Endodermal cell (in vitro differentiated cells): ENCODE results near the gene MORC1. TPM values are rescaled to one million over a fixed set of nuclear protein-coding genes. Genes with fewer than 3 reads are reported as not detected.

Source experiments
- DNase-seq: peaks from one replicate; pipeline ENCODE4 v3.0.0-alpha.2; 2017
- H3K27ac ChIP-seq: 2 replicates; pipeline ENCODE4 v1.5.1; 2013; ENCODE audit warnings: mild to moderate bottlenecking, low read depth, low read length, moderate library complexity
- H3K27me3 ChIP-seq: 2 replicates; pipeline ENCODE4 v1.6.1; 2013; ENCODE audit warnings: mild to moderate bottlenecking, low read length, moderate library complexity; ENCODE audit not compliant: insufficient read depth, control insufficient read depth, poor library complexity, severe bottlenecking
- H3K36me3 ChIP-seq: 2 replicates; pipeline ENCODE4 v1.7.0; 2013; ENCODE audit warnings: mild to moderate bottlenecking, low read length, moderate library complexity; ENCODE audit not compliant: control insufficient read depth, insufficient read depth
- H3K4me1 ChIP-seq: one replicate; pipeline ENCODE4 v1.7.0; 2013; ENCODE audit warnings: low read length; ENCODE audit not compliant: control insufficient read depth, insufficient read depth
- H3K4me3 ChIP-seq: 2 replicates; pipeline ENCODE4 v1.5.1; 2013; ENCODE audit warnings: mild to moderate bottlenecking, low read length, moderate library complexity
- H3K9ac ChIP-seq: 2 replicates; pipeline ENCODE4 v1.6.1; 2013; ENCODE audit warnings: mild to moderate bottlenecking, low read length, moderate library complexity; ENCODE audit not compliant: poor library complexity, severe bottlenecking; ENCODE audit errors: extremely low read depth
- H3K9me3 ChIP-seq: 2 replicates; pipeline ENCODE4 v1.6.1; 2013; ENCODE audit warnings: mild to moderate bottlenecking, low read length, moderate library complexity; ENCODE audit not compliant: control insufficient read depth
- H3K27ac Mint-ChIP-seq: 2 replicates; pipeline ENCODE4 v1.8.0; 2020; ENCODE audit warnings: mixed read lengths
- H3K27me3 Mint-ChIP-seq: 2 replicates; pipeline ENCODE4 v1.8.0; 2021; ENCODE audit warnings: mild to moderate bottlenecking, mixed read lengths; ENCODE audit not compliant: insufficient read depth
- H3K36me3 Mint-ChIP-seq: 2 replicates; pipeline ENCODE4 v1.8.0; 2020; ENCODE audit warnings: low read depth, mixed read lengths
- H3K4me1 Mint-ChIP-seq: 2 replicates; pipeline ENCODE4 v1.8.0; 2020; ENCODE audit warnings: mixed read lengths
- H3K4me3 Mint-ChIP-seq: 2 replicates; pipeline ENCODE4 v1.8.0; 2020; ENCODE audit warnings: mild to moderate bottlenecking, moderate library complexity, mixed read lengths
- H3K9me3 Mint-ChIP-seq: 2 replicates; pipeline ENCODE4 v1.8.0; 2020; ENCODE audit warnings: mild to moderate bottlenecking, mixed read lengths
- CTCF ChIP-seq: fragments of 200-600 bp; sonication (generic); conservative IDR thresholded peaks from 2 replicates; pipeline ENCODE4 v1.5.0; 2021; ENCODE audit warnings: antibody characterized with exemption, mild to moderate bottlenecking
- WGBS, 2 experiments: methylation state at CpG; one replicate each; pipeline versions ENCODE4 v1.1.5 to v1.1.7; 2013; ENCODE audit warnings: missing lambda C conversion rate in 2 of 2, mixed read lengths in 1 of 2; ENCODE audit not compliant: insufficient coverage in 1 of 2, insufficient read length in 1 of 2; 5-methylcytosine and 5-hydroxymethylcytosine counted together
- total RNA-seq, 2 donors: library from RNA; stranded (reverse); fragmentation: NEBNext Ultra II Directional in 1 of 2; extraction: Animal tissue kit (Norgen Biotek cat#: 25700) in 1 of 2; gene quantifications; 2 replicates in 1 of 2; 3 replicates in 1 of 2; pipeline ENCODE4 v1.2.1, GENCODE V29; 2021

The MORC1 gene
- total RNA-seq, 2 donors from 2014 or later, result not detected

- Histone ChIP-seq H3K9me3 (no peaks in the 10 kb centered on the region), H3K4me3 (no peak overlapping the region), H3K27ac (no peak overlapping the region), H3K4me1 (no peaks in the 10 kb centered on the region), H3K36me3 (no peaks in the 10 kb centered on the region), H3K27me3 (peaks cover 47% of the 10 kb centered on the region), H3K9ac (no peak overlapping the region)
- Mint-ChIP-seq H3K27me3 (peaks cover 30% of the 10 kb centered on the region), H3K4me1 (peaks cover 12% of the 10 kb centered on the region), H3K9me3 (no peaks in the 10 kb centered on the region), H3K36me3 (no peaks in the 10 kb centered on the region), H3K4me3 (no peak overlapping the region), H3K27ac (no peak overlapping the region)
- DNase-seq, result no peak
- 88 to 100% methylated on average over 1 to 3 of the region's 3 CpGs for WGBS, 2 experiments
- no peak for TF ChIP-seq CTCF
Measured at GRCh38 chr3:109057056-109057455, 60.9 kb downstream of the MORC1 start.

- Mint-ChIP-seq H3K36me3 (no peaks in the 10 kb centered on the region), H3K27ac (no peak overlapping the region), H3K4me1 (no peaks in the 10 kb centered on the region), H3K27me3 (peaks cover 5% of the 10 kb centered on the region), H3K4me3 (no peak overlapping the region), H3K9me3 (no peaks in the 10 kb centered on the region)
- H3K27ac ChIP-seq, result no peak overlapping the region
- TF ChIP-seq CTCF, result peak; percentile 84
- peak; percentile 56 for DNase-seq
- no peak overlapping the region for H3K9ac ChIP-seq
- no peak overlapping the region for H3K4me3 ChIP-seq
- no peaks in the 10 kb centered on the region for H3K36me3 ChIP-seq
- WGBS, 2 experiments, result 78 to 88% methylated on average over 3 of the region's 3 CpGs
- no peaks in the 10 kb centered on the region for H3K9me3 ChIP-seq
- H3K27me3 ChIP-seq, result peaks cover 7% of the 10 kb centered on the region
- no peaks in the 10 kb centered on the region for H3K4me1 ChIP-seq
Measured at GRCh38 chr3:109050591-109051167, 67.3 kb downstream of the MORC1 start.

GRCh38 chr3:109047366-109047765 is 70.6 kb downstream of the MORC1 start:
- Mint-ChIP-seq H3K4me1 (no peaks in the 10 kb centered on the region), H3K27me3 (no peaks in the 10 kb centered on the region), H3K27ac (no peak overlapping the region), H3K36me3 (no peaks in the 10 kb centered on the region), H3K4me3 (no peak overlapping the region), H3K9me3 (no peaks in the 10 kb centered on the region)
- no peak for DNase-seq
- TF ChIP-seq CTCF, result no peak
- H3K27ac ChIP-seq, result no peak overlapping the region
- H3K4me1 ChIP-seq, result no peaks in the 10 kb centered on the region
- no peak overlapping the region for H3K4me3 ChIP-seq
- H3K27me3 ChIP-seq, result no peaks in the 10 kb centered on the region
- H3K36me3 ChIP-seq, result no peaks in the 10 kb centered on the region
- no peaks in the 10 kb centered on the region for H3K9me3 ChIP-seq
- H3K9ac ChIP-seq, result no peak overlapping the region
- 69% methylated on average over 2 of the region's 2 CpGs; no CpG with 5 or more reads in 1 of the 2 experiments for WGBS, 2 experiments
